Measurements from ENCODE around the gene PRCD.

GRCh38 chr17:76537288-76537577, 2.6 kb upstream of the PRCD start:
- TF ChIP-seq CTCF (conservative IDR thresholded peaks at IDR 0.05; ENCODE audit: low read depth, low read length) (no peak), EZH2phosphoT487 (IDR thresholded peaks at IDR 0.05; ENCODE audit: borderline replicate concordance, low read length) (no peak)

All from PC-3 (cell line).